Activated T-helper 17 cell treated with anti-CD3 and anti-CD28 coated beads, Interleukin-2, amount 50 U/mL, for 72 hours (primary cell): Measurements from ENCODE around the gene ARTN. TPM values are rescaled to one million over a fixed set of nuclear protein-coding genes. Genes with fewer than 3 reads are reported as not detected.

Experiments
- total RNA-seq, 2 donors: library from RNA; stranded (reverse); gene quantifications; one replicate each; pipeline ENCODE4 v1.2.3, GENCODE V29; 2022

Gene ARTN
- total RNA-seq, 2 donors from 2014 or later, result 0.32 TPM; not detected in 1

Other genes with a start within 250 kb of the ARTN start
- 10 to 100 TPM; 21.8 to 23.7 TPM for gene ST3GAL3, start 226.3 kb upstream of the ARTN start, total RNA-seq
- gene IPO13, start 13.1 kb downstream of the ARTN start, total RNA-seq, result 10 to 100 TPM in 1 of 2 donors, 1 to 10 TPM in 1; 9.4 to 26.5 TPM
- 10 to 100 TPM; 24.7 to 59.4 TPM for gene DPH2, start 36.2 kb downstream of the ARTN start, total RNA-seq
- 100 to 1,000 TPM in 1 of 2 donors, 10 to 100 TPM in 1; 80.1 to 183 TPM for gene ATP6V0B, start 41.2 kb downstream of the ARTN start, total RNA-seq
- gene B4GALT2, start 45.4 kb downstream of the ARTN start, total RNA-seq, result 10 to 100 TPM; 18.5 to 34.4 TPM
- gene CCDC24, start 57.8 kb downstream of the ARTN start, total RNA-seq, result 1 to 10 TPM in 1 of 2 donors, under 1 TPM in 1; 0.95 to 2.6 TPM
- gene SLC6A9, start 97.7 kb downstream of the ARTN start, total RNA-seq, result 1 to 10 TPM in 1 of 2 donors, under 1 TPM in 1; 0.87 to 2.8 TPM
- gene KLF17, start 185.0 kb downstream of the ARTN start, total RNA-seq, result not detected
- not detected for gene KLF18, start 207.8 kb downstream of the ARTN start, total RNA-seq